Nephron progenitor cell (in vitro differentiated cells): ENCODE data around the gene MYCL.

ENCODE experiments used
- DNase-seq: peaks from one replicate; pipeline ENCODE4 v3.0.0; 2021
- H3K27ac Mint-ChIP-seq: 2 replicates; pipeline ENCODE4 v1.8.0; 2021; ENCODE audit warnings: mild to moderate bottlenecking, moderate library complexity, mixed read lengths
- H3K27me3 Mint-ChIP-seq: 2 replicates; pipeline ENCODE4 v1.8.0; 2021; ENCODE audit warnings: mild to moderate bottlenecking, low read depth, mixed read lengths; ENCODE audit not compliant: poor library complexity
- H3K36me3 Mint-ChIP-seq: 2 replicates; pipeline ENCODE4 v1.8.0; 2021; ENCODE audit warnings: low read depth, mixed read lengths
- H3K4me1 Mint-ChIP-seq: 2 replicates; pipeline ENCODE4 v1.8.0; 2021; ENCODE audit warnings: mixed read lengths
- H3K4me3 Mint-ChIP-seq: 2 replicates; pipeline ENCODE4 v1.8.0; 2021; ENCODE audit warnings: mild to moderate bottlenecking, moderate library complexity, mixed read lengths
- H3K9me3 Mint-ChIP-seq: 2 replicates; pipeline ENCODE4 v1.8.0; 2021; ENCODE audit warnings: mild to moderate bottlenecking, moderate library complexity, mixed read lengths
- CTCF ChIP-seq: fragments of 200-600 bp; sonication (generic); IDR thresholded peaks from 2 replicates; pipeline ENCODE4 v1.5.0; 2021; ENCODE audit warnings: antibody characterized with exemption

Gene MYCL

GRCh38 chr1:39943471-39944290 lies 42.0 kb upstream of the MYCL start:
- Mint-ChIP-seq H3K9me3 (no peaks in the 10 kb centered on the region), H3K4me1 (no peaks in the 10 kb centered on the region), H3K4me3 (no peak overlapping the region), H3K27ac (no peak overlapping the region), H3K27me3 (peaks cover 20% of the 10 kb centered on the region), H3K36me3 (no peaks in the 10 kb centered on the region)
- TF ChIP-seq CTCF = no peak
- DNase-seq = no peak

GRCh38 chr1:39940980-39941871 lies 39.5 kb upstream of the MYCL start:
- Mint-ChIP-seq H3K27ac (no peak overlapping the region), H3K36me3 (no peaks in the 10 kb centered on the region), H3K4me1 (no peaks in the 10 kb centered on the region), H3K9me3 (no peaks in the 10 kb centered on the region), H3K27me3 (peaks cover 19% of the 10 kb centered on the region), H3K4me3 (no peak overlapping the region)
- DNase-seq = no peak
- no peak for TF ChIP-seq CTCF

- DNase-seq = no peak
Observed at GRCh38 chr1:39940253-39940652, 38.5 kb upstream of the MYCL start.

GRCh38 chr1:39938856-39939255 lies 37.1 kb upstream of the MYCL start:
- Mint-ChIP-seq H3K36me3 (no peaks in the 10 kb centered on the region), H3K9me3 (peaks cover 9% of the 10 kb centered on the region), H3K27ac (no peak overlapping the region), H3K4me1 (peaks cover 8% of the 10 kb centered on the region), H3K27me3 (peaks cover 24% of the 10 kb centered on the region), H3K4me3 (no peak overlapping the region)
- no peak for DNase-seq
- no peak for TF ChIP-seq CTCF

More at GRCh38 chr1:39940253-39940652, 38.5 kb upstream of the MYCL start:
- Mint-ChIP-seq H3K4me1 (no peaks in the 10 kb centered on the region), H3K4me3 (no peak overlapping the region), H3K36me3 (no peaks in the 10 kb centered on the region), H3K9me3 (peaks cover 5% of the 10 kb centered on the region), H3K27ac (no peak overlapping the region), H3K27me3 (peaks cover 16% of the 10 kb centered on the region)
- TF ChIP-seq CTCF = no peak

- no peak for TF ChIP-seq CTCF
- Mint-ChIP-seq H3K27ac (no peak overlapping the region), H3K4me1 (peaks cover 8% of the 10 kb centered on the region), H3K4me3 (no peak overlapping the region), H3K27me3 (peaks cover 24% of the 10 kb centered on the region), H3K9me3 (peaks cover 9% of the 10 kb centered on the region), H3K36me3 (no peaks in the 10 kb centered on the region)
- DNase-seq = no peak
Observed at GRCh38 chr1:39936724-39937491, 35.2 kb upstream of the MYCL start.
